HG03196 (cell line): ENCODE measurements around the gene IGF2BP1.
"Not testable (repeated sequence)": the region's sequence is repeated elsewhere in the genome, so short reads cannot be mapped to it uniquely, and the experiment has no call there.

Experiments used
- ATAC-seq: cut with Tn5 transposase; IDR thresholded peaks from one replicate; pipeline ENCODE4 v1.9.1; 2021; ENCODE audit not compliant: unreplicated experiment

Gene IGF2BP1

DNA sequence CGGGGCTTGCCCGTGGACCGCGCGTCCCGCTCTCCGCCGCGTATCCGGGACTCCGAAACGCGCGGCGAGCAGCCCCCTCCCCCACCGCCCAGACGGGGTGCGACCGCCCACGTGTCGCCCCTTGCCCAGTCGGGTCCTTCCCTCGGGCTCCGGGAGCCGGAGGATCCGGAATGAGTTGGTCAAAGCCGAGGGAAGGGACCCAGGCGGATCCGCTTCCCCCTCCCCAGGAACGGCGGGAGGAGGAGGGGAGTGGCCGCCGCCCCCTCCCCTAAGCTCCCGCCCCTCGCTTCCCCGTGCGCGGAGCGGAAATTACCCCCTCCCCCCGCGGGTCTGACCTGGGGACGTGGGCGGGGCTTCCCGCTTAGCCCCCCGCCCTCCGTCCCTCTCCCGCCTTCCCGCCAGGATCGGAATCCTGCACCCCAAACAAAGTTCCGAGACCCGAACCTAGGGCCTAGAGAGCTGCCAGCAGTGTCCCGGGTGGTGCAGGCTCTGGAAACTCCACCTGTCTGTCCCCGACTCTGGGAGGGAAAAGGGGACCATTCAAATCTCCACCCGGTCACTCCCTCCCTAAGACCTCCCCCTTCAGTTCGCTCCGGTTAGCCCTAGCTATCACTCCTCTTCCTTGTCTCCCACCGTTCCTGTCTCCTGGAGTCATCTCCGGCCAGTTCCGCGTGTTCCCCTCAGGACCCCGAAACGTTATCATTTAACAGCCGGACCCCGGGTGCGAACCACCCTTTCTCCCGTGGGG is 1.0 kb upstream of the IGF2BP1 start:
- no peak for ATAC-seq

- no peak for ATAC-seq
Measured at GRCh38 chr17:48996722-48997102, 473 bp upstream of the IGF2BP1 start.

DNA sequence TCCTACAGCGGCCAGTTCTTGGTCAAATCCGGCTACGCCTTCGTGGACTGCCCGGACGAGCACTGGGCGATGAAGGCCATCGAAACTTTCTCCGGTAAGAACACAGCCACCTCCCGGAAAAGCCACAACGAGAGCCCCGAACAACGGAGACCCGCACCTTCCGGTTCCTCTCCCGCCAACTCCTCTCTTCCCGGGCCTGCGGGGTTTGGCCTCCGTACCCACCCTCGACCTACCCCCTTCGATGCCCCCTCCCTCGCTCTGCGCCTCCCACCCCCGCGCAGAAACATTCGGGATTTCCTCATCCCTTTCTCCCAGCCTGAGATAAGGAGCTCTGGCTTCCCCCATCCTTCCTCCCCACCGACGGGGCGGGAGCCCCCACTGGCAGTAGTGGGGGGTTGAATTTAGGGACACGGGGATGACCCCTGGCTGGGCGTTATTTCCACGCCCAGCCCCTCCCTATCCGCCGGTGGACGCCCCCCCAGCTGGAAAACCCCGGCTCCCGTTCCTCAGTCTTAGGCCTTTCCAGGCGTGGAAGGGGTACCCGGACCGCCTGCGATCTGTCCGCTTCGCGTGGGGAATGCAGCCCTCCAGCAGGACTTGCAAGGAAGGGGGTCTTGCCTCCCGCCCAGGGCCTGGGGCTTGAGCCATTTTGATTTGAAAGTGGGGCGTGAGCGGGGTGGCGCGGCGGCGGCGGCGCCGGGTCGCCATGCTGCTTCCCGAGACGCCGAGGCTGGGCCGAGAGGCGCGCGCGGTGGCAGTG is 822 bp downstream of the IGF2BP1 start:
- ATAC-seq = no peak

DNA sequence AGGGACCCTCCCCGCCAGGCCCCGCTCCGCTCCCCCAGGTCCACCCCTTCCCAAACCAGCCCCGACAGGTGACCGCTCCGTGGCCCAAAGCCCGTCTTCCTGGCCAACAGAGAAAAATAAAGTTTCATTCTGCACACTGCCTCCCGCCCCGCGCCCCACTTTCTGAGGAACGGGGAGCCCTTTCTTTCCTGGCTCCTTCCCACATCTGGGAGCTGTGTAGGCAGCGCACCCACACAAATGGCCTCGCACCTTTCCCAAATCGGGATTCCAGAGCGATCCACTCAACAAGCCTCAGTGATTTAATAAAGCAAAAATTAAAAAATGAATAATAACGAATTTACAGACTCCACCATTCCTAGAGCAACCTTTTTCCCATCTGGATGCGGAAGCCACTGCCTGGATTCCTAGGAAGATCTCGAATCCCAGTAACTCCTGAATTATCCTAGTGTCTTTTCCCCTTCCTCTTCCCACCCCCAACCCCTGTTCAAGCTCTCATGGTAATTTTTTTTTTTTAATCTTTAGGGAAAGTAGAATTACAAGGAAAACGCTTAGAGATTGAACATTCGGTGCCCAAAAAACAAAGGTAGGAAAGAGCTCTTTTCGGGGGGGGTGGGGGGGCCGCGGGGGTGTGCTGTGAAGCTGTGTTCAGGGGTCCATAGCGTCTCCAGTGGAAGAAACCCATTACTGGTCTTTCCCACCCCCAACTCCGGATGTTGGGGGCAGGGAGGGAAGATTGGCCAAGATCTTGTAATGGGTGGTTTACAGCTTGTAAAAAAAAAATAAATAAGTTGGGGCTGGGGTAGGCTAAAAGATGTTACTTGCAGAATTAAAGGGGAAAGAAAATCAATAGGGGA is 1.6 kb downstream of the IGF2BP1 start:
- ATAC-seq = no peak

DNA sequence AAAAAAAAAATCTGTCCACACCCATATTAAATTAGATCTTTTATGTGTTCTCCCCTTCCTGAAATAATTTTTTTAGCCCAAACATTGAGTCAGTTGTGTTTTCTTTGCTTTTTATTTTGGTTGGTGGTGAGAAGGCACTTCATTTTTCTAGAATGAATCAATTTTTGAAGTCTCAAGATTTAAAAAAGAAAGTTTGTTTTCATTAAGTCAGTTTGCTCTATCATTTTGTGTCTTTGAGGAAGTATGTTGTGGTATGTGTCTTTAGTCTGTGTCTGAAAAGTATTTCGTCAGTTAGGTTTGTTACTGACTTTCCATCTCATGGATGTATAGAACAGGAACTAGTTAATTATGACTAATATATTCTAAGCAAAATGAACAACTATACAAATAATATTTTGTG is 3.8 kb downstream of the IGF2BP1 start:
- ATAC-seq = no peak

DNA sequence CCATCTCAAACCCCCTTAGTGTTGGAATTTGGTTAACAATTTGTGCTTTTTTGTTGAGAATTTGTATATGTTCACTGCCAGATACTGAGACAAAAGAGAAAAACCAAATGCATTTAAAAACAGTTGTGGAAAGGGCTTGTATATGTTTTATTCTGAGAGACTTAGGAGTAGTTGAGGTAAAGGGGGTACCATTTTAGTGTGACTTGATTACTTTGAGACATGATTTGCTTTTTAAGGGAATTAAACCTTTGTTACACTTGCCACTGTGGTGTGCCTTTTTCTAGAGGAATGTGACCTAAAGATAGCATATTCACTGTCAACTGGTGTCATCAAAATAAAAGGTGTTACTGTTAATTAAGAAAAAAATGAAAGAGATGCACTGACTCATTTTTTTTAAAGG is 4.5 kb downstream of the IGF2BP1 start:
- ATAC-seq = no peak

GRCh38 chr17:49002331-49002730 is 5.1 kb downstream of the IGF2BP1 start:
- ATAC-seq = no peak

DNA sequence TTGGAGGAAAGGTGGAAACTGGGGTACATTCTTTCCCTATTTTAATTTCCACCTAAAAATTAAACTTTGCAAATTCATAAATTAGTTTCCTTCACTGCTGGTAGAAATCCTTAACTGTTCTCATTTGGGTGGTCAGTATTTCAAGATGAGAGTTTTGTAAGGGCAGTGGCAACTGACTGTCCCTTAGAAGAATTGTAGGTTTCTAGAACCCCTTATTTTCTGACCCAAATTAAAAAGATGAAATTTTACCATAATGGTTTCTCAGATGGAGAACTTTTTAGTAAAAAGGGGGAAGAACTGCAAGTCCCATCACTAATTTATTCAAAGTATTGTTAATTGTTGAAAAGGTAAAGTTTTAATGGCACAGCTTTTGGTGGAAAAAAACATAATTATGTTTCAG is 5.6 kb downstream of the IGF2BP1 start:
- ATAC-seq = no peak

DNA sequence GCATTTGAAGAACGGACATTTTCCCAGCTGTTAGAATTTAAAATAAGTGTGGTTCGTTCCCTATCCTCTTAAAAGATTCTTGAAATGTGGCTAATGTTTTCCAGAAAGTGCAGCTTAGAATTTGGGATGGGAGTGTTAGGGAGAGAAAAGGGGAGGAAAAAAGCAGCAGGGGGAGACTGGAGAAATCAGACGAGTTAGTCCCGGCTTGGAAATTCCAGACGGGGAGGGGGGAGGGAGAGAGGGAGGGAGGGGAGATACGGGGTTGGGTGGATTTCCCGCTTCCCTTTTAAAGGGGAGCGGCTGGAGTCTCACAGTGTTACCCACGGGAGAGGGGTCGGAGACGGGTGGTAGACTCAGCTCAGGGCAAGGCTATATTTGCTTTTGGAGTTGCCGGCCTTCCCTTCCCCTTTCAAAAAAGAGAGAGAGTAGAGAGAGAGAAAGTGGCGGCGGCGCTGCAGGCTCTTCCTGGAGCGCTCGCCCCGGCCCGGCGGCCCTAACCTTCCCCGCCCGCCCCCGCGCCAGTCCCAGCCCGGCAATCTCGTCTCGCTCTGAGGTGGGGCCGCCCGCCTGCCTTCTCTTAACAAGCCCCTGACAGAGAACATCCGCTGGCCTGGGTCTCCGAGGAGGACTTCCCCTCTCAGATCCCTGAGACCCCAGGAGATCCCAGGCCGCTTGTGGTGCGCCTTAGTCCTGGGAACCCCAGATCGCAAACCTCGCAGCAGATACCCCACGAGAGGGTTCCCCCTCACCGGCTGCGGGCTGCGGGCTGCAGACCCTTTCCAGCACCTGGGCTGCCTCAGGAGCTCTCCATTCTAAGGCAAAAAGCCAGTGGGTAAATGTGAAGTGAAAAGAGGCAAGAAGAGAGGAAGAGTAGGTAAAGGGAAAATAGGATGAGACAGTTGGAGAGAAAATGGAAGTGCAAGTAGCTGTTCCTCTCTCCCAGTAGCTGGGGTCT is 6.6 kb downstream of the IGF2BP1 start:
- no peak for ATAC-seq

- ATAC-seq = no peak
Measured at GRCh38 chr17:49005140-49005539, 8.0 kb downstream of the IGF2BP1 start.

DNA sequence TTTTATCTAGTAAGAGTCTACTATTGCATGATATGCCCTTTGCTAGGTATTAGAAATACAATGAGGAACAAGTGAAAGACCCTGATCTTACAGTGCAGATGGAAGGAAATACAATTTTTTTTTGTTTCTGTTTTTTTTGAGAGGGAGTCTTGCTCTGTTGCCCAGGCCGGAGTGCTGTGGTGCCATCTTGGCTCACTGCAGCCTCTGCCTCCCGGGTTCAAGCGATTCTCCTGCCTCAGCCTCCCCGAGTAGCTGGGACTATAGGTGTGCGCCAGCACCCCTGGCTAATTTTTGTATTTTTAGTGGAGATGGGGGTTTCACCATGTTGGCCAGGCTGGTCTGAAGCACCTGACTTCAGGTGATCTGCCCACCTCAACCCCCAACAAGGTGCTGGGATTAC is 11.7 kb downstream of the IGF2BP1 start:
- ATAC-seq = not testable (repeated sequence)

DNA sequence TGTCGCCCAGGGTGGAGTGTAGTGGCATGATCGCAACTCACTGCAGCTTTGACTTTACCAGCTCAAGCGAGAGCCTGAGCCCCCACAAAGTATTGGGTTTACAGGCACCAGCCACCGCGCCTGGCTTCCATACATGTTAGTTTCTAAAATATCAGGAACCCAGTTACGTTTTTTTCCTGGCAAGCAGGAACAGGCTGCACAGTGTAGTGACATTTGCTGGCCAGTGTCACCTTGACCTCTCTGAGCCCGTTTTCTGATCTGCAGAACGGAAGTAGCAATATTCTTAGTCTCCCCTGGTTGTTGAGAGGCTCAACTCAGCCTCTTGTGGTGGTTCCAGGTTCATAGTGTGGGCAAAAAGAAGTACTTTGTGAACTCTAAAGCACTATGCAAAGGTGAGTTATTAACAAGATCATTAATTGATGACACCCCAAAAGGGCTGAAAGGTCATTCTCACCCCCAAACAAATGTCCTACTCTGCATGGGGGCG is 15.6 kb downstream of the IGF2BP1 start:
- no peak for ATAC-seq

- ATAC-seq = no peak
Measured at GRCh38 chr17:49013311-49014213, 16.4 kb downstream of the IGF2BP1 start.

DNA sequence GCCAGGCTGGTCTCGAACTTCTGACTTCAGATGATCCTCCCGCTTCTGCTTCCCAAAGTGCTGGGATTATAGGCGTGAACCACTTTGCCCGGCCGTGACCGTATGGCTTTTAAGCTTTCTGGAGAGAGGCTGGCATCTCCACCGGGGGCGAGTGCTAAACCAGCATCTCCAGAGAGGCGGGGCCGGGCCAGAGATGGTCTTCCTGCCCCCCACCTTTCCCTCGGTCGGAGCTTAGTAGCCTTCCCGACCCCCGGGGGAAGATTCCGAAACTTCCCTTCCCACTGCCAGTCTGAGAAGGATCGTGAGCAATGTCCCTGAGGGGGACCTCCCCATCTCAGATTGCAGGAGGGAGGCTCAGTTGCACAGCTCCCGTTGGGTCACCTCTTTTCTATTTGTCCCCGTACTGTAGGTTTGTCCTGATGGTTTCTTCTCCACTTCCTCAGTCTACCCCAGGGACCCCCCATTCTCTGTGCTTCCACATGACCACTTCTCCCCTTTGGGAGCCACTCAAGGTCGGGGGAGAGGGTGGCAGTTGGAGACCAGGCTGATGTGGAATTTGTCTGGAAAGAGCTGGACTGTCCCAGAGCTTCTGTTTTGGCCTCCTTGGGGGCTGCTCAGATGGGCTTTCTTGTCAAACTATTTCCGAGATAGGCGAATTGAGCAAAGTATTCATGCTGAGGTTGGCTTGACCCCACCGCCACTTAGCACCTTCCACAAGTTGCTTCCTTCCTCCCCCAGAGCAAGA is 18.2 kb downstream of the IGF2BP1 start:
- no peak for ATAC-seq

GRCh38 chr17:49015924-49016774 is 19.0 kb downstream of the IGF2BP1 start:
- ATAC-seq = no peak

- ATAC-seq = no peak
Measured at GRCh38 chr17:49016775-49017463, 19.7 kb downstream of the IGF2BP1 start.

DNA sequence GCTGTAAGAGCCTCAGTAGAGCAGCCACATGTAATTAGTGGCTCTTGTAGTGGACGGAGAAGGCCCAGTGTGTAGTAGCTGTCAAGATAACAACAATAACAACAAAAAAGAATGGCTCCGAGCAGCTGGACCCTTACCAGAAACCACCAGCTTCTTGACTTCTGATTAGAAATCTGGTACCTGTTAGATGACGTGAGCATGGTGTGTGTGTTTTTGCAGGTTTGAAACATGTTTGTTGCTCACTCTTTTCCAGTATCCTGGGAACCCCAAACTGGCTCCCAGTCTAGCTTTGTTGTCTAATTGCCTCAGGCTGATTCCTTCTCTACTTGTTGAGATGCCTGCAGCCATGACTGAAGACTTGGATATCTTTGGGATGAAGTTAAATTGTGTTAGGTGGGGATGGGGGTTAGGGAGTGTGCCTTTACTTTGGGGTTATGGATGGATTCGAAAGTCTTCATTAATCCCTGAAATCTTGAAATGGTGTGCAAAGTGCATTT is 21.0 kb downstream of the IGF2BP1 start:
- ATAC-seq = no peak
